K562 (cell line): ENCODE results near the gene OR2AG1.

ENCODE experiments used
- CTCF ChIP-seq, 3 experiments: IDR thresholded peaks in 2 of 3; conservative IDR thresholded peaks in 1 of 3; 2 replicates each; pipeline ENCODE4 v1.5.1; 2011 to 2012; ENCODE audit warnings: low read length in 3 of 3, mild to moderate bottlenecking in 3 of 3, control low read depth in 2 of 3, improper control_type of control experiment in 1 of 3, inconsistent platforms in 1 of 3, low read depth in 1 of 3, mixed read lengths in 1 of 3, moderate library complexity in 1 of 3; ENCODE audit not compliant: insufficient read depth in 2 of 3
- DIDO1 ChIP-seq: fragments of 450-650 bp; IDR thresholded peaks from 2 replicates; pipeline ENCODE4 v1.6.1; 2016; ENCODE audit warnings: low read depth, missing biosample characterization, missing genetic modification characterization
- FOXJ2 ChIP-seq: fragments of 200-800 bp; sonication (Bioruptor generic); IDR thresholded peaks from 2 replicates; pipeline ENCODE4 v1.6.1; 2016; ENCODE audit warnings: missing genetic modification characterization, missing compliant biosample characterization
- HMG20B ChIP-seq: fragments of 250-450 bp; sonication (Bioruptor Pico); IDR thresholded peaks from 2 replicates; pipeline ENCODE4 v1.5.0; 2021; ENCODE audit warnings: mild to moderate bottlenecking
- MTF1 ChIP-seq: fragments of 250-450 bp; sonication (Bioruptor Pico); IDR thresholded peaks from 2 replicates; pipeline ENCODE4 v1.9.0; 2021; ENCODE audit warnings: moderate library complexity, mild to moderate bottlenecking, inconsistent platforms, borderline replicate concordance
- POLR2AphosphoS5 ChIP-seq: IDR thresholded peaks from 2 replicates; pipeline ENCODE4 v1.6.1; 2011; ENCODE audit warnings: mild to moderate bottlenecking, low read depth, low read length, moderate library complexity; ENCODE audit not compliant: control insufficient read depth, insufficient read depth
- TBL1XR1 ChIP-seq, 2 experiments: IDR thresholded peaks; 2 replicates each; pipeline ENCODE4 v1.6.1; 2012; ENCODE audit warnings: improper control_type of control experiment in 2 of 2, low read length in 2 of 2, mild to moderate bottlenecking in 1 of 2
- ZNF311 ChIP-seq: fragments of 250-450 bp; sonication (Bioruptor Pico); IDR thresholded peaks from 2 replicates; pipeline ENCODE4 v1.4.0; 2020; ENCODE audit warnings: mild to moderate bottlenecking, moderate library complexity
- ZNF449 ChIP-seq: fragments of 250-450 bp; sonication (Bioruptor Pico); IDR thresholded peaks from 2 replicates; pipeline ENCODE4 v1.8.0; 2022; ENCODE audit warnings: moderate library complexity, mild to moderate bottlenecking, inconsistent platforms
- TF ChIP-seq, protein P1 (sequence below): fragments of 250-450 bp; sonication (Bioruptor Pico); IDR thresholded peaks from 2 replicates; pipeline ENCODE4 v1.4.0; 2020
- TF ChIP-seq, protein P2 (sequence below): IDR thresholded peaks from 2 replicates; pipeline ENCODE4 v1.6.1; 2016; ENCODE audit warnings: missing genetic modification characterization, missing compliant biosample characterization

DNA sequence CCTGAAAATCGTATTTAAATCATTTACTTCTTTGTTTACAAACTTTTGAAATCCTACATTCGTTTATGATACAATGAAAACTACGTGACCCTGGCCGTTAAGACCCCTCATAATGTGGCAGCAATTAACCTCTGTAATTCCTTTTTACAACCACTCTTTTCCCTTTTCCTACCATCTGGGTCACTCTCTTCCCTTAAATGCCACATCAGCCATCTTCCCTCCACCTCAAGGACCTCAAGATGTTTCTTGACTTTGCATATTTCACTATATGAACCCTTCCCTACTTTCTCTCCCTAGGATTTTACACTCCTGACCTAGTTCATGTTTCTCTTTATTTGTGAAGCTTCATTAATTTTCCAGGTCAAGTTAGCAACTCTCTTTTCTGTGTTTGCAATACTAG lies 37.8 kb upstream of the OR2AG1 start:
- TF ChIP-seq ZNF449: no peak
- no peak for TF ChIP-seq CTCF (IDR thresholded peaks at IDR 0.05 in 2 of 3, conservative IDR thresholded peaks at IDR 0.05 in 1 of 3; ENCODE audit: insufficient read depth in 2 of 3, low read depth in 1 of 3, low read length in 3 of 3)
- no peak for TF ChIP-seq HMG20B
- TF ChIP-seq, protein P1, sequence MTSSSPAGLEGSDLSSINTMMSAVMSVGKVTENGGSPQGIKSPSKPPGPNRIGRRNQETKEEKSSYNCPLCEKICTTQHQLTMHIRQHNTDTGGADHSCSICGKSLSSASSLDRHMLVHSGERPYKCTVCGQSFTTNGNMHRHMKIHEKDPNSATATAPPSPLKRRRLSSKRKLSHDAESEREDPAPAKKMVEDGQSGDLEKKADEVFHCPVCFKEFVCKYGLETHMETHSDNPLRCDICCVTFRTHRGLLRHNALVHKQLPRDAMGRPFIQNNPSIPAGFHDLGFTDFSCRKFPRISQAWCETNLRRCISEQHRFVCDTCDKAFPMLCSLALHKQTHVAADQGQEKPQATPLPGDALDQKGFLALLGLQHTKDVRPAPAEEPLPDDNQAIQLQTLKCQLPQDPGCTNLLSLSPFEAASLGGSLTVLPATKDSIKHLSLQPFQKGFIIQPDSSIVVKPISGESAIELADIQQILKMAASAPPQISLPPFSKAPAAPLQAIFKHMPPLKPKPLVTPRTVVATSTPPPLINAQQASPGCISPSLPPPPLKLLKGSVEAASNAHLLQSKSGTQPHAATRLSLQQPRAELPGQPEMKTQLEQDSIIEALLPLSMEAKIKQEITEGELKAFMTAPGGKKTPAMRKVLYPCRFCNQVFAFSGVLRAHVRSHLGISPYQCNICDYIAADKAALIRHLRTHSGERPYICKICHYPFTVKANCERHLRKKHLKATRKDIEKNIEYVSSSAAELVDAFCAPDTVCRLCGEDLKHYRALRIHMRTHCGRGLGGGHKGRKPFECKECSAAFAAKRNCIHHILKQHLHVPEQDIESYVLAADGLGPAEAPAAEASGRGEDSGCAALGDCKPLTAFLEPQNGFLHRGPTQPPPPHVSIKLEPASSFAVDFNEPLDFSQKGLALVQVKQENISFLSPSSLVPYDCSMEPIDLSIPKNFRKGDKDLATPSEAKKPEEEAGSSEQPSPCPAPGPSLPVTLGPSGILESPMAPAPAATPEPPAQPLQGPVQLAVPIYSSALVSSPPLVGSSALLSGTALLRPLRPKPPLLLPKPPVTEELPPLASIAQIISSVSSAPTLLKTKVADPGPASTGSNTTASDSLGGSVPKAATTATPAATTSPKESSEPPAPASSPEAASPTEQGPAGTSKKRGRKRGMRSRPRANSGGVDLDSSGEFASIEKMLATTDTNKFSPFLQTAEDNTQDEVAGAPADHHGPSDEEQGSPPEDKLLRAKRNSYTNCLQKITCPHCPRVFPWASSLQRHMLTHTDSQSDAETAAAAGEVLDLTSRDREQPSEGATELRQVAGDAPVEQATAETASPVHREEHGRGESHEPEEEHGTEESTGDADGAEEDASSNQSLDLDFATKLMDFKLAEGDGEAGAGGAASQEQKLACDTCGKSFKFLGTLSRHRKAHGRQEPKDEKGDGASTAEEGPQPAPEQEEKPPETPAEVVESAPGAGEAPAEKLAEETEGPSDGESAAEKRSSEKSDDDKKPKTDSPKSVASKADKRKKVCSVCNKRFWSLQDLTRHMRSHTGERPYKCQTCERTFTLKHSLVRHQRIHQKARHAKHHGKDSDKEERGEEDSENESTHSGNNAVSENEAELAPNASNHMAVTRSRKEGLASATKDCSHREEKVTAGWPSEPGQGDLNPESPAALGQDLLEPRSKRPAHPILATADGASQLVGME (CRISPR knock-in tag): no peak
- TF ChIP-seq TBL1XR1 (IDR thresholded peaks at IDR 0.05; ENCODE audit: low read length in 2 of 2): no peak
- TF ChIP-seq POLR2AphosphoS5: no peak
- no peak for TF ChIP-seq MTF1 (CRISPR knock-in tag)
- TF ChIP-seq FOXJ2 (tag): no peak
- TF ChIP-seq, protein P2, sequence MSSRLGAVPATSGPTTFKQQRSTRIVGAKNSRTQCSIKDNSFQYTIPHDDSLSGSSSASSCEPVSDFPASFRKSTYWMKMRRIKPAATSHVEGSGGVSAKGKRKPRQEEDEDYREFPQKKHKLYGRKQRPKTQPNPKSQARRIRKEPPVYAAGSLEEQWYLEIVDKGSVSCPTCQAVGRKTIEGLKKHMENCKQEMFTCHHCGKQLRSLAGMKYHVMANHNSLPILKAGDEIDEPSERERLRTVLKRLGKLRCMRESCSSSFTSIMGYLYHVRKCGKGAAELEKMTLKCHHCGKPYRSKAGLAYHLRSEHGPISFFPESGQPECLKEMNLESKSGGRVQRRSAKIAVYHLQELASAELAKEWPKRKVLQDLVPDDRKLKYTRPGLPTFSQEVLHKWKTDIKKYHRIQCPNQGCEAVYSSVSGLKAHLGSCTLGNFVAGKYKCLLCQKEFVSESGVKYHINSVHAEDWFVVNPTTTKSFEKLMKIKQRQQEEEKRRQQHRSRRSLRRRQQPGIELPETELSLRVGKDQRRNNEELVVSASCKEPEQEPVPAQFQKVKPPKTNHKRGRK (tag): no peak
- no peak for TF ChIP-seq DIDO1 (tag)
- no peak for TF ChIP-seq ZNF311 (CRISPR knock-in tag)
